Mesothelial cell of epicardium (in vitro differentiated cells): ENCODE data around the gene RNF26. TPM values are rescaled to one million over a fixed set of nuclear protein-coding genes. Genes with fewer than 3 reads are reported as not detected.

Source experiments
- DNase-seq, 2 experiments: peaks; one replicate each; pipeline ENCODE4 v3.0.0; 2021; ENCODE audit warnings: low spot score in 2 of 2; ENCODE audit not compliant: unreplicated experiment in 2 of 2
- H3K27ac Mint-ChIP-seq: 2 replicates; pipeline ENCODE4 v1.8.0; 2021; ENCODE audit warnings: mixed read lengths
- H3K27me3 Mint-ChIP-seq: 2 replicates; pipeline ENCODE4 v1.8.0; 2021; ENCODE audit warnings: low read depth, mixed read lengths
- H3K36me3 Mint-ChIP-seq: 2 replicates; pipeline ENCODE4 v1.8.0; 2021; ENCODE audit warnings: mixed read lengths
- H3K4me1 Mint-ChIP-seq: 2 replicates; pipeline ENCODE4 v1.8.0; 2021; ENCODE audit warnings: mixed read lengths
- H3K4me3 Mint-ChIP-seq: 2 replicates; pipeline ENCODE4 v1.8.0; 2021; ENCODE audit warnings: mild to moderate bottlenecking, moderate library complexity, mixed read lengths
- H3K9me3 Mint-ChIP-seq: 2 replicates; pipeline ENCODE4 v1.8.0; 2021; ENCODE audit warnings: mixed read lengths
- CTCF ChIP-seq: fragments of 200-600 bp; sonication (generic); IDR thresholded peaks from one replicate; pipeline ENCODE4 v1.5.0; 2021; ENCODE audit warnings: antibody characterized with exemption; ENCODE audit not compliant: unreplicated experiment
- total RNA-seq: library from RNA; stranded (reverse); gene quantifications from 3 replicates; pipeline ENCODE4 v1.2.1, GENCODE V29; 2021

The RNF26 gene
- total RNA-seq, 1 donor from 2014 or later, result 36.2 TPM

- peaks cover 38% of the 10 kb centered on the region for H3K36me3 Mint-ChIP-seq
- peaks cover 25% of the 10 kb centered on the region for H3K4me1 Mint-ChIP-seq
- no peak overlapping the region for H3K4me3 Mint-ChIP-seq
- no peak for DNase-seq
- H3K27me3 Mint-ChIP-seq, result no peaks in the 10 kb centered on the region
- no peak for TF ChIP-seq CTCF
- no peaks in the 10 kb centered on the region for H3K9me3 Mint-ChIP-seq
- no peak overlapping the region for H3K27ac Mint-ChIP-seq
Measured at GRCh38 chr11:119295178-119295577, 39.1 kb upstream of the RNF26 start.

- Mint-ChIP-seq H3K9me3 (no peaks in the 10 kb centered on the region), H3K4me3 (no peak overlapping the region), H3K27me3 (no peaks in the 10 kb centered on the region), H3K4me1 (peaks cover 39% of the 10 kb centered on the region), H3K27ac (peak overlapping the region; percentile 59), H3K36me3 (peaks cover 30% of the 10 kb centered on the region)
- TF ChIP-seq CTCF, result no peak
- DNase-seq, result no peak
Measured at GRCh38 chr11:119297938-119298337, 36.4 kb upstream of the RNF26 start.

- DNase-seq, result no peak
- no peak for TF ChIP-seq CTCF
- no peaks in the 10 kb centered on the region for H3K27me3 Mint-ChIP-seq
- H3K4me3 Mint-ChIP-seq, result no peak overlapping the region
- peaks cover 39% of the 10 kb centered on the region for H3K4me1 Mint-ChIP-seq
- no peak overlapping the region for H3K27ac Mint-ChIP-seq
- peaks cover 33% of the 10 kb centered on the region for H3K36me3 Mint-ChIP-seq
- H3K9me3 Mint-ChIP-seq, result no peaks in the 10 kb centered on the region
Measured at GRCh38 chr11:119298726-119299125, 35.6 kb upstream of the RNF26 start.

GRCh38 chr11:119299416-119299815, 34.9 kb upstream of the RNF26 start:
- Mint-ChIP-seq H3K27me3 (no peaks in the 10 kb centered on the region), H3K9me3 (no peaks in the 10 kb centered on the region), H3K4me3 (no peak overlapping the region), H3K4me1 (peaks cover 39% of the 10 kb centered on the region), H3K36me3 (peaks cover 35% of the 10 kb centered on the region), H3K27ac (no peak overlapping the region)
- no peak for DNase-seq
- TF ChIP-seq CTCF, result no peak

GRCh38 chr11:119300198-119300964, 33.9 kb upstream of the RNF26 start:
- Mint-ChIP-seq H3K4me1 (peaks cover 39% of the 10 kb centered on the region), H3K36me3 (peaks cover 39% of the 10 kb centered on the region), H3K27me3 (no peaks in the 10 kb centered on the region), H3K9me3 (no peaks in the 10 kb centered on the region), H3K27ac (peak overlapping the region; percentile 88), H3K4me3 (no peak overlapping the region)
- no peak for TF ChIP-seq CTCF
- DNase-seq, result no peak
